H1 (cell line): ENCODE data around the gene TMEM203. TPM values are rescaled to one million over a fixed set of nuclear protein-coding genes. Genes with fewer than 3 reads are reported as not detected.

ENCODE experiments used
- CTCF ChIA-PET: fragments of 300-600 bp; sonication (Branson Sonifier 250); formaldehyde crosslinking; loops from one replicate; lab custom pipeline; 2021; ENCODE audit not compliant: partially characterized antibody; lab: Charles Lee
- POLR2A ChIA-PET: fragments of 300-600 bp; sonication (Branson Sonifier 250); formaldehyde crosslinking; loops from one replicate; lab custom pipeline; 2021; ENCODE audit warnings: inconsistent platforms; ENCODE audit not compliant: partially characterized antibody; lab: Charles Lee
- DNase-seq, 2 experiments: peaks; one replicate each; pipeline versions ENCODE4 v3.0.0 to v3.0.0-alpha.2; 2010 to 2022; ENCODE audit warnings: low spot score in 2 of 2, low read depth in 1 of 2, mixed read lengths in 1 of 2
- FAIRE-seq: peaks from 2 replicates; lab custom pipeline; 2011; peaks lifted over from hg19 to GRCh38; lab: Jason Lieb, UNC
- H2AFZ ChIP-seq: 2 replicates; pipeline ENCODE4 v1.8.1; 2012; ENCODE audit warnings: low read length, inconsistent platforms
- H2AK5ac ChIP-seq: 2 replicates; pipeline ENCODE4 v1.6.1; 2013; ENCODE audit warnings: low read depth, low read length
- H2BK120ac ChIP-seq: replicated peaks from 2 replicates; pipeline ENCODE3; 2013; ENCODE audit warnings: low read depth, low read length, inconsistent platforms
- H2BK12ac ChIP-seq: 2 replicates; pipeline ENCODE4 v1.6.1; 2013; ENCODE audit warnings: low read depth, low read length
- H2BK15ac ChIP-seq: 2 replicates; pipeline ENCODE4 v1.6.1; 2013; ENCODE audit warnings: low read length
- H2BK20ac ChIP-seq: 2 replicates; pipeline ENCODE4 v1.6.1; 2013; ENCODE audit warnings: low read length
- H2BK5ac ChIP-seq: 2 replicates; pipeline ENCODE4 v1.6.1; 2013; ENCODE audit warnings: low read depth, low read length
- H3K14ac ChIP-seq: 2 replicates; pipeline ENCODE4 v1.6.1; 2013; ENCODE audit warnings: inconsistent platforms; ENCODE audit not compliant: insufficient read length
- H3K18ac ChIP-seq: 2 replicates; pipeline ENCODE4 v1.6.1; 2013; ENCODE audit warnings: low read length; ENCODE audit errors: extremely low read depth
- H3K23ac ChIP-seq: 2 replicates; pipeline ENCODE4 v1.6.1; 2013; ENCODE audit warnings: inconsistent platforms; ENCODE audit not compliant: insufficient read length
- H3K23me2 ChIP-seq: 2 replicates; pipeline ENCODE4 v1.6.1; 2013; ENCODE audit warnings: low read depth, low read length
- H3K27ac ChIP-seq: 2 replicates; pipeline ENCODE4 v1.6.1; 2011; ENCODE audit warnings: low read depth, low read length, inconsistent platforms
- H3K27me3 ChIP-seq, 4 experiments: replicated peaks in 1 of 4; 1 replicate in 1 of 4; 2 replicates in 3 of 4; pipeline versions ENCODE4 v1.6.1 to v1.8.1; 2011 to 2013; ENCODE audit warnings: low read length in 3 of 4, mild to moderate bottlenecking in 3 of 4, inconsistent platforms in 2 of 4, mixed read lengths in 2 of 4, moderate library complexity in 1 of 4; ENCODE audit not compliant: control insufficient read depth in 3 of 4, insufficient read depth in 3 of 4; ENCODE audit errors: extremely low read depth in 1 of 4
- H3K36me3 ChIP-seq, 4 experiments: 2 replicates each; pipeline versions ENCODE4 v1.6.1 to v1.8.1; 2011 to 2013; ENCODE audit warnings: mild to moderate bottlenecking in 4 of 4, low read length in 3 of 4, moderate library complexity in 2 of 4, control low read depth in 1 of 4, inconsistent platforms in 1 of 4; ENCODE audit not compliant: insufficient read depth in 4 of 4, control insufficient read depth in 2 of 4
- H3K4ac ChIP-seq: replicated peaks from 2 replicates; pipeline ENCODE3; 2013; ENCODE audit warnings: low read length, low read depth, mixed read lengths, inconsistent platforms; ENCODE audit not compliant: insufficient read length
- H3K4me1 ChIP-seq, 4 experiments: replicated peaks in 1 of 4; 1 replicate in 1 of 4; 2 replicates in 3 of 4; pipeline versions ENCODE4 v1.6.1 to v1.8.1; 2011 to 2013; ENCODE audit warnings: low read length in 3 of 4, inconsistent platforms in 2 of 4, mixed read lengths in 1 of 4; ENCODE audit not compliant: insufficient read depth in 4 of 4, control insufficient read depth in 3 of 4
- H3K4me2 ChIP-seq, 2 experiments: 2 replicates each; pipeline versions ENCODE4 v1.6.1 to v1.8.1; 2011 to 2013; ENCODE audit warnings: low read depth in 2 of 2, low read length in 2 of 2, control low read depth in 1 of 2, inconsistent platforms in 1 of 2, mild to moderate bottlenecking in 1 of 2; ENCODE audit not compliant: insufficient read depth in 1 of 2
- H3K4me3 ChIP-seq, 4 experiments: fragments of 200-600, 300-600 bp in 1 of 4; sonication (generic), shearing (Covaris generic), sonication (Bioruptor Twin) in 1 of 4; 2 replicates each; pipeline versions ENCODE4 v1.5.1 to v1.8.1; 2011 to 2016; ENCODE audit warnings: low read length in 4 of 4, low read depth in 3 of 4, control low read depth in 2 of 4, inconsistent platforms in 2 of 4, mild to moderate bottlenecking in 2 of 4, mixed read lengths in 1 of 4, moderate library complexity in 1 of 4; ENCODE audit not compliant: insufficient read depth in 2 of 4; ENCODE audit errors: extremely low read depth in 1 of 4
- H3K56ac ChIP-seq: replicated peaks from 2 replicates; pipeline ENCODE3; 2013; ENCODE audit warnings: low read depth, mild to moderate bottlenecking, mixed read lengths, low read length, inconsistent platforms; ENCODE audit not compliant: insufficient read length
- H3K79me1 ChIP-seq: 2 replicates; pipeline ENCODE4 v1.6.1; 2013; ENCODE audit warnings: low read depth, low read length, control low read depth
- H3K79me2 ChIP-seq, 2 experiments: 2 replicates each; pipeline versions ENCODE4 v1.6.1 to v1.8.1; 2012 to 2013; ENCODE audit warnings: low read length in 2 of 2, mild to moderate bottlenecking in 2 of 2, inconsistent platforms in 1 of 2; ENCODE audit not compliant: insufficient read depth in 2 of 2, control insufficient read depth in 1 of 2
- H3K9ac ChIP-seq, 4 experiments: replicated peaks in 1 of 4; 1 replicate in 1 of 4; 2 replicates in 3 of 4; pipeline versions ENCODE4 v1.6.1 to v1.8.1; 2011 to 2013; ENCODE audit warnings: low read depth in 3 of 4, low read length in 3 of 4, control low read depth in 2 of 4, mild to moderate bottlenecking in 2 of 4, moderate library complexity in 2 of 4, inconsistent platforms in 1 of 4; ENCODE audit errors: extremely low read depth in 1 of 4
- H3K9me3 ChIP-seq, 2 experiments: 2 replicates each; pipeline versions ENCODE4 v1.6.1 to v1.8.1; 2012 to 2013; ENCODE audit warnings: mild to moderate bottlenecking in 2 of 2, moderate library complexity in 2 of 2, control low read depth in 1 of 2, inconsistent platforms in 1 of 2, low read depth in 1 of 2, low read length in 1 of 2, mixed read lengths in 1 of 2; ENCODE audit not compliant: insufficient read depth in 2 of 2
- H4K20me1 ChIP-seq, 2 experiments: replicated peaks in 1 of 2; 2 replicates each; pipeline versions ENCODE3 to v1.8.1; 2011 to 2013; ENCODE audit warnings: inconsistent platforms in 2 of 2, low read length in 2 of 2, mild to moderate bottlenecking in 1 of 2; ENCODE audit not compliant: insufficient read depth in 2 of 2, control insufficient read depth in 1 of 2
- H4K5ac ChIP-seq: 2 replicates; pipeline ENCODE4 v1.6.1; 2013; ENCODE audit warnings: low read length, low read depth, mixed read lengths, inconsistent platforms; ENCODE audit not compliant: insufficient read length
- H4K8ac ChIP-seq: 2 replicates; pipeline ENCODE4 v1.8.0; 2013; ENCODE audit warnings: mild to moderate bottlenecking, moderate library complexity, low read length, inconsistent platforms; ENCODE audit not compliant: insufficient read depth; ENCODE audit errors: extremely low read depth
- H4K91ac ChIP-seq: replicated peaks from 2 replicates; pipeline ENCODE3; 2013; ENCODE audit warnings: low read length, mixed read lengths, inconsistent platforms; ENCODE audit not compliant: insufficient read length
- ASH2L ChIP-seq: fragments of 200-600, 300-600 bp; sonication (generic); IDR thresholded peaks from one replicate; pipeline ENCODE4 v1.7.1; 2017; ENCODE audit warnings: low read length
- BCL11A ChIP-seq, 2 experiments: IDR thresholded peaks; one replicate each; pipeline ENCODE4 v1.6.1; 2011; ENCODE audit warnings: low read depth in 2 of 2, low read length in 2 of 2, mild to moderate bottlenecking in 2 of 2
- BRCA1 ChIP-seq: IDR thresholded peaks from 2 replicates; pipeline ENCODE4 v1.6.1; 2012; ENCODE audit warnings: low read depth, low read length, improper control_type of control experiment
- CEBPB ChIP-seq: IDR thresholded peaks from 2 replicates; pipeline ENCODE4 v1.6.1; 2012; ENCODE audit warnings: low read depth, low read length
- CHD2 ChIP-seq: IDR thresholded peaks from 2 replicates; pipeline ENCODE4 v1.6.1; 2012; ENCODE audit warnings: low read length, improper control_type of control experiment
- CREB1 ChIP-seq: IDR thresholded peaks from 2 replicates; pipeline ENCODE4 v1.6.1; 2012; ENCODE audit warnings: inconsistent platforms
- CTBP2 ChIP-seq: IDR thresholded peaks from 2 replicates; pipeline ENCODE4 v1.7.0; 2011; ENCODE audit warnings: borderline replicate concordance, mild to moderate bottlenecking, moderate library complexity, mixed read lengths, low read length; ENCODE audit not compliant: insufficient read depth, insufficient read length
- E2F6 ChIP-seq: IDR thresholded peaks from 2 replicates; pipeline ENCODE4 v1.6.1; 2012; ENCODE audit warnings: inconsistent platforms
- EZH2 ChIP-seq: fragments of 200-600 bp; sonication (generic); IDR thresholded peaks from 2 replicates; pipeline ENCODE4 v1.7.1; 2012; ENCODE audit warnings: low read depth, mild to moderate bottlenecking, moderate library complexity, low read length, inconsistent platforms; ENCODE audit not compliant: severe bottlenecking
- MAX ChIP-seq: IDR thresholded peaks from 2 replicates; pipeline ENCODE4 v1.6.1; 2012; ENCODE audit warnings: inconsistent platforms
- NRF1 ChIP-seq: IDR thresholded peaks from 2 replicates; pipeline ENCODE4 v1.6.1; 2011; ENCODE audit warnings: mild to moderate bottlenecking, low read depth, low read length, improper control_type of control experiment
- RXRA ChIP-seq: IDR thresholded peaks from 2 replicates; pipeline ENCODE4 v1.6.1; 2011; ENCODE audit warnings: low read depth, mild to moderate bottlenecking, low read length, moderate library complexity; ENCODE audit not compliant: insufficient read depth
- SIN3A ChIP-seq, 2 experiments: IDR thresholded peaks in 1 of 2; conservative IDR thresholded peaks in 1 of 2; 2 replicates each; pipeline ENCODE4 v1.6.1; 2011 to 2012; ENCODE audit warnings: low read length in 2 of 2, improper control_type of control experiment in 1 of 2, low read depth in 1 of 2, mild to moderate bottlenecking in 1 of 2
- SP4 ChIP-seq: IDR thresholded peaks from 2 replicates; pipeline ENCODE4 v1.6.1; 2012; ENCODE audit warnings: low read length, inconsistent platforms
- WGBS, 2 experiments: shearing (Covaris generic) in 1 of 2; methylation state at CpG; one replicate each; pipeline versions ENCODE4 v1.1.6 to v1.1.7; 2013 to 2015; ENCODE audit warnings: low lambda C conversion rate in 2 of 2, mixed read lengths in 2 of 2, inconsistent platforms in 1 of 2, low coverage in 1 of 2, missing lambda C conversion rate in 1 of 2; ENCODE audit not compliant: insufficient replicate concordance in 2 of 2, insufficient coverage in 1 of 2, insufficient read length in 1 of 2; ENCODE audit errors: extremely low coverage in 1 of 2, missing lambda C conversion rate in 1 of 2; 5-methylcytosine and 5-hydroxymethylcytosine counted together
- polyA plus RNA-seq, 7 experiments: library from polyadenylated mRNA; depleted of rRNA in 3 of 7; stranded (reverse) in 5 of 7; unstranded in 2 of 7; fragments of >200 nt in 5 of 7; fragments of 200-250 nt in 2 of 7; gene quantifications; 1 replicate in 5 of 7; 2 replicates in 1 of 7; 4 replicates in 1 of 7; pipeline versions ENCODE4 v1.2.1 to v1.2.3, GENCODE V29; 2011 to 2013; ENCODE audit warnings: missing spikeins in 2 of 7, mixed read lengths in 2 of 7
- total RNA-seq: library from RNA; stranded (reverse); fragmentation: NEBNext Ultra II Directional; extraction: Animal tissue kit (Norgen Biotek cat#: 25700); gene quantifications from 2 replicates; pipeline ENCODE4 v1.2.1, GENCODE V29; 2021

The TMEM203 gene
- total and polyA plus RNA-seq, 2 of the 8 experiments (the other 6 are each of a cell fraction or from before 2014, with no cell fraction given) = 44.1 to 57.1 TPM

- H2BK5ac ChIP-seq = no peak overlapping the region
- H3K4me2 ChIP-seq = no peak overlapping the region; a peak in 1 of 4 replicates
- H3K27ac ChIP-seq = no peak overlapping the region
- H3K36me3 ChIP-seq = no peaks in the 10 kb centered on the region
- H2BK12ac ChIP-seq = no peak overlapping the region
- H2BK20ac ChIP-seq = no peak overlapping the region
- no peaks in the 10 kb centered on the region for H3K9me3 ChIP-seq
- H3K23me2 ChIP-seq = peaks cover 18% of the 10 kb centered on the region
- 89% methylated on average over 8 of the region's 8 CpGs; no CpG with 5 or more reads in 1 of the 2 experiments for whole genome bisulfite sequencing, 2 experiments
- no peak overlapping the region for H3K14ac ChIP-seq
- no peak overlapping the region for H3K9ac ChIP-seq
- H4K91ac ChIP-seq = no peak overlapping the region
- FAIRE-seq (no peak), DNase-seq (no peak)
- CTCF ChIA-PET = interaction anchor here (0.7 to 4.9 kb wide), 8 partner anchors 10 to 76 kb away, joined by 3 to 23 read pairs (median 4); partner anchors contain the start of genes ANAPC2, RNF224 and SSNA1
- H4K5ac ChIP-seq = no peak overlapping the region
- peaks cover 14 to 33% (median 21%) of the 10 kb centered on the region in 4 experiments for H3K4me1 ChIP-seq
- no peak overlapping the region for H3K4me3 ChIP-seq
- POLR2A ChIA-PET = interaction anchor here (0.7 to 69.9 kb wide), 7 partner anchors 11 to 347 kb away, joined by 3 to 1462 read pairs (median 29); partner anchors contain the start of genes ANAPC2, CYSRT1, NELFB and RNF208
- no peak overlapping the region for H2AK5ac ChIP-seq
- H2BK120ac ChIP-seq = no peak overlapping the region
- no peak overlapping the region for H4K8ac ChIP-seq
- peaks cover 0 to 23% of the 10 kb centered on the region in 2 experiments for H4K20me1 ChIP-seq
- H3K27me3 ChIP-seq = no peaks in the 10 kb centered on the region
- no peak overlapping the region for H3K18ac ChIP-seq
- peaks cover 0 to 57% of the 10 kb centered on the region in 2 experiments; a peak in 3 of 4 replicates for H3K79me2 ChIP-seq
- H3K4ac ChIP-seq = no peak overlapping the region
- H2AFZ ChIP-seq = no peak overlapping the region
- no peak overlapping the region for H2BK15ac ChIP-seq
- no peak overlapping the region for H3K23ac ChIP-seq
- H3K79me1 ChIP-seq = peaks cover 29% of the 10 kb centered on the region
- H3K56ac ChIP-seq = no peak overlapping the region
- TF ChIP-seq SP4 = no peak
- no peak for TF ChIP-seq E2F6
- TF ChIP-seq BCL11A (IDR thresholded peaks at IDR 0.05; ENCODE audit: low read depth in 2 of 2, low read length in 2 of 2) = no peak
- no peak for TF ChIP-seq CHD2
- no peak for TF ChIP-seq RXRA
- no peak for TF ChIP-seq CREB1
- no peak for TF ChIP-seq EZH2
- no peak for TF ChIP-seq ASH2L
- TF ChIP-seq CEBPB = no peak
- no peak for TF ChIP-seq MAX
- no peak for TF ChIP-seq NRF1
- TF ChIP-seq SIN3A (conservative IDR thresholded peaks at IDR 0.05 in 1 of 2, IDR thresholded peaks at IDR 0.05 in 1 of 2; ENCODE audit: low read depth in 1 of 2, low read length in 2 of 2) = no peak
- no peak for TF ChIP-seq CTBP2
- no peak for TF ChIP-seq BRCA1
Observed at GRCh38 chr9:137202966-137203365, 2.5 kb downstream of the TMEM203 start.
